ENCODE measurements around the gene CDKN2B-AS1. TPM values are rescaled to one million over a fixed set of nuclear protein-coding genes. Genes with fewer than 3 reads are reported as not detected.
A peak's percentile ranks its signal among the peaks of the same experiment; 100 is the strongest.

Gene CDKN2B-AS1
- total RNA-seq, 1 donor from 2014 or later = 2.3 TPM

- Histone ChIP-seq H3K9me3 (no peaks in the 10 kb centered on the region), H3K36me3 (no peaks in the 10 kb centered on the region), H3K4me3 (peak overlapping the region; percentile 28), H3K27me3 (peaks cover 91% of the 10 kb centered on the region), H3K4me1 (peaks cover 12% of the 10 kb centered on the region), H3K27ac (no peak overlapping the region)
- peak; percentile 18 for TF ChIP-seq CTCF (IDR thresholded peaks at IDR 0.05)
- DNase-seq (peak; percentile 78), ATAC-seq (peak; percentile 83)
- intact Hi-C loops (cut with DNase I) = no loop called here
Measured at GRCh38 chr9:21965401-21965951, 29.1 kb upstream of the CDKN2B-AS1 start.

DNA sequence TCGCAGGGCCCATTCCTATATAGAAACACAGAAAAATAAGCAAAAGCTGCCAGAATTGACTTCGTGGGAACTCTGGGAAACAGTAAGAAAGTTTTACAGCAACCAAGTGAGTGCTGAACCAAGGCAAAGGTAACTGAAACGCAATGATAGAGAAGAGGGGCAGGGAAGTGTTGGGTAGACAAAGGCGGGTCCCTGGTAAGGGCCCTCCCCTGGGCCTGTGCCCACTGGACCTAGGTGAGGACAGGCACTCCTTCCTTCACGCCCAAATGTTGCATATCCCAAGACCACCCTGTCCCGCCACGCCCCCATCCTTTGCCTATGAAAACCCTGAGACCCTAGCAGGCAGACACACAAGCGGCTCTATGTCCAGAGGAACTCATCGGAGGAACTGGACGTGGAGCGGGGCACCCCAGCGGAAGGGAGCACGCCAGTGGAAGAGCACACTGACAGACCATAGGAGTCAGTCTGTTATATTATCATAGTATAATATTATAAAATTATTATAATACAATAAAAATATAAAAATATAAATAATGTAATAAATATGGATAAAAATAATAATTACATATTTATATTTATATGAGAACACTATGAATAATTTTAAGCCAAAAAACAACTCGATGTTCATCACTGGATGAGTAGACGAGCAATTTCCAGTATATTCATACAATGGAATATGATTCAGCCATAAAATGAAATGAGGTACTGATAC, 28.3 kb upstream of the CDKN2B-AS1 start:
- intact Hi-C loops (cut with DNase I) = no loop called here
- Histone ChIP-seq H3K4me3 (no peak overlapping the region), H3K9me3 (no peaks in the 10 kb centered on the region), H3K27ac (no peak overlapping the region), H3K36me3 (no peaks in the 10 kb centered on the region), H3K27me3 (peaks cover 94% of the 10 kb centered on the region), H3K4me1 (peaks cover 12% of the 10 kb centered on the region)
- no peak for ATAC-seq
- DNase-seq = no peak
- no peak for TF ChIP-seq CTCF (IDR thresholded peaks at IDR 0.05)

- TF ChIP-seq CTCF (IDR thresholded peaks at IDR 0.05) = no peak
- Histone ChIP-seq H3K36me3 (no peaks in the 10 kb centered on the region), H3K27me3 (peaks cover 99% of the 10 kb centered on the region), H3K4me3 (no peak overlapping the region), H3K27ac (no peak overlapping the region), H3K9me3 (no peaks in the 10 kb centered on the region), H3K4me1 (peaks cover 12% of the 10 kb centered on the region)
- ATAC-seq (no peak), DNase-seq (no peak)
- intact Hi-C loops (cut with DNase I) = no loop called here
Measured at GRCh38 chr9:21967169-21967568, 27.4 kb upstream of the CDKN2B-AS1 start.

GRCh38 chr9:21967702-21968101, 26.9 kb upstream of the CDKN2B-AS1 start:
- H3K27me3 ChIP-seq = peaks cover 99% of the 10 kb centered on the region
- H3K4me1 ChIP-seq = peaks cover 12% of the 10 kb centered on the region
- no peak for DNase-seq
- ATAC-seq = no peak
- no peak overlapping the region for H3K4me3 ChIP-seq
- no peaks in the 10 kb centered on the region for H3K9me3 ChIP-seq
- no peak for TF ChIP-seq CTCF (IDR thresholded peaks at IDR 0.05)
- intact Hi-C loops (cut with DNase I) = no loop called here
- no peaks in the 10 kb centered on the region for H3K36me3 ChIP-seq
- H3K27ac ChIP-seq = no peak overlapping the region

DNA sequence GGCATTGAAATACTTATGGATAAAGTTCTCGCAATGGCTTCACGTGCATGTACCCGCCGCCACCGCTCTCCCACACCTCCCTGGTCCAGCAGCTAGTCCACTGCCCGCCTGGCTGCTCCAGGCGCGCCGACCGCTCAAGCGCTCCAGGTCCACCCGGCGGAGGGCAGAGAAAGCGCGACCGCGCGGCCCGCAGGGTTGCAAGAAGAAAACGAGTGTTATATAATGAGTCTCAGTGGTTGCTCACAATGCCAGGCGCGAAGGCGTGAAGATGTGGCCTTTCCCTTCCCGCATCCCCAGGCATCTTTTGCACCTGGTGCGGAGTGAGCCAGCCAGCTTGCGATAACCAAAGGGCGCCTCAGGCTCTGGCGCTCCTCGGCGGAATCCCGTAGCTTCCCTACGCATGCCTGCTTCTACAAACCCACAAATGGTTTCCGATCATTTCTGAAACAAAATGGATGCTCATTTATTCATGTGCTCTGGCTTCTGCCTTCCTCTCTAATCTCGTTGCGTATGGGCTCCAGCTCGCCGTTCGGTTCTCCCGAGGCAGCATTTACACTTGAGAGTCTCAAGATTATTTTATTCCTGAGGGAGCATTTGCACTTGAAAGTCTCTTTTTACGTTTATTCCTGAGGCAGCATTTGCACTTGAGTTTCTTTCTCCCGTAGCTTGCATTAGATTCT, 26.1 kb upstream of the CDKN2B-AS1 start:
- Histone ChIP-seq H3K9me3 (no peaks in the 10 kb centered on the region), H3K4me3 (no peak overlapping the region), H3K27ac (no peak overlapping the region), H3K27me3 (peaks cover 99% of the 10 kb centered on the region), H3K36me3 (no peaks in the 10 kb centered on the region), H3K4me1 (peaks cover 12% of the 10 kb centered on the region)
- DNase-seq (no peak), ATAC-seq (no peak)
- no peak for TF ChIP-seq CTCF (IDR thresholded peaks at IDR 0.05)
- intact Hi-C loops (cut with DNase I) = no loop called here
